A673 (cell line): Measurements from ENCODE around the gene CARM1. TPM values are rescaled to one million over a fixed set of nuclear protein-coding genes. Genes with fewer than 3 reads are reported as not detected.
A peak's percentile ranks its signal among the peaks of the same experiment; 100 is the strongest.

Source experiments
- BruUV-seq: library from RNA; stranded (reverse); fragments of 400-500 nt; replicated peaks from 2 replicates; lab custom pipeline; 2021; lab: Mats Ljungman, UMichigan
- CTCF ChIA-PET: fragments of 300-600 bp; sonication (Branson Sonifier 250); formaldehyde crosslinking; loops from one replicate; lab custom pipeline; 2022; ENCODE audit warnings: antibody characterized with exemption; lab: Charles Lee
- POLR2A ChIA-PET: fragments of 300-600 bp; sonication (Branson Sonifier 250); formaldehyde crosslinking; loops from one replicate; lab custom pipeline; 2022; ENCODE audit warnings: antibody characterized with exemption; ENCODE audit not compliant: low non-redundant PET; lab: Charles Lee
- DNase-seq: peaks from one replicate; pipeline ENCODE4 v3.0.0-alpha.2; 2015; ENCODE audit warnings: low spot score
- H3K27ac ChIP-seq: fragments of 200-600 bp; sonication (generic); 2 replicates; pipeline ENCODE4 v1.5.1; 2016; ENCODE audit warnings: mixed run types, low read depth, mild to moderate bottlenecking, mixed read lengths, antibody characterized with exemption, low read length; ENCODE audit not compliant: poor library complexity, severe bottlenecking
- H3K27me3 ChIP-seq: fragments of 200-600 bp; sonication (generic); replicated peaks from 2 replicates; pipeline ENCODE4 v1.6.1; 2017; ENCODE audit warnings: mixed run types, low read depth, mild to moderate bottlenecking, mixed read lengths, antibody characterized with exemption, low read length; ENCODE audit not compliant: insufficient read depth, poor library complexity
- H3K36me3 ChIP-seq: fragments of 200-600 bp; sonication (generic); 2 replicates; pipeline ENCODE4 v1.6.1; 2016; ENCODE audit warnings: mixed run types, mild to moderate bottlenecking, mixed read lengths, antibody characterized with exemption, low read length; ENCODE audit not compliant: insufficient read depth, poor library complexity, severe bottlenecking
- H3K4me1 ChIP-seq: fragments of 200-600 bp; sonication (generic); 2 replicates; pipeline ENCODE4 v1.6.1; 2017; ENCODE audit warnings: mixed run types, mild to moderate bottlenecking, mixed read lengths, antibody characterized with exemption, low read length; ENCODE audit not compliant: insufficient read depth, poor library complexity, severe bottlenecking
- H3K4me3 ChIP-seq: fragments of 200-600 bp; sonication (generic); 2 replicates; pipeline ENCODE4 v1.5.1; 2016; ENCODE audit warnings: low read depth, mixed run types, mild to moderate bottlenecking, mixed read lengths, low read length; ENCODE audit not compliant: poor library complexity, severe bottlenecking
- H3K9me3 ChIP-seq: fragments of 200-600 bp; sonication (generic); 2 replicates; pipeline ENCODE4 v1.6.1; 2016; ENCODE audit warnings: mixed run types, low read depth, mild to moderate bottlenecking, mixed read lengths, antibody characterized with exemption, low read length; ENCODE audit not compliant: poor library complexity, severe bottlenecking
- CTCF ChIP-seq: fragments of 300-800, 200-600 bp; sonication (generic); conservative IDR thresholded peaks from 2 replicates; pipeline ENCODE4 v1.5.1; 2017; ENCODE audit warnings: low read depth, mild to moderate bottlenecking, antibody characterized with exemption, low read length, moderate library complexity, mixed read lengths
- EZH2 ChIP-seq: fragments of 200-600 bp; sonication (generic); IDR thresholded peaks from 2 replicates; pipeline ENCODE4 v1.6.1; 2017; ENCODE audit warnings: borderline replicate concordance, low read depth, mild to moderate bottlenecking, mixed read lengths, antibody characterized with exemption, low read length; ENCODE audit not compliant: poor library complexity, severe bottlenecking
- intact Hi-C: fragments of 100-400 bp; cut with micrococcal nuclease; formaldehyde crosslinking; loops from one replicate; pipeline ENCODE4 v1.10.0; 2022; ENCODE audit not compliant: unreplicated experiment
- total RNA-seq: library from RNA; stranded (reverse); gene quantifications from 2 replicates; pipeline ENCODE4 v1.2.3, GENCODE V29; 2021

Gene CARM1
- total RNA-seq, 1 experiment from 2014 or later, result 78.7 TPM

GRCh38 chr19:10889880-10890279 is 18.5 kb downstream of the CARM1 start:
- POLR2A ChIA-PET, result interaction anchor here (0.7 kb wide), 1 partner anchor 52 kb away, joined by 12 read pairs; no protein-coding TSS in a partner anchor
- Histone ChIP-seq H3K36me3 (no peaks in the 10 kb centered on the region), H3K27me3 (no peaks in the 10 kb centered on the region), H3K4me3 (no peak overlapping the region), H3K9me3 (no peaks in the 10 kb centered on the region), H3K27ac (no peak overlapping the region), H3K4me1 (peaks cover 45% of the 10 kb centered on the region)
- no peak for DNase-seq
- CTCF ChIA-PET, result interaction anchor here (0.7 kb wide), 1 partner anchor 17 kb away, joined by 4 read pairs; no protein-coding TSS in a partner anchor
- intact Hi-C loops, result no loop called here
- BruUV-seq, result no TSS peak
- TF ChIP-seq CTCF (no peak), EZH2 (no peak)

GRCh38 chr19:10891405-10892086 is 20.2 kb downstream of the CARM1 start:
- CTCF ChIA-PET, result no interaction called here
- Histone ChIP-seq H3K9me3 (no peaks in the 10 kb centered on the region), H3K36me3 (no peaks in the 10 kb centered on the region), H3K27me3 (no peaks in the 10 kb centered on the region), H3K27ac (peak overlapping the region; percentile 42), H3K4me3 (no peak overlapping the region), H3K4me1 (peaks cover 29% of the 10 kb centered on the region)
- no peak for DNase-seq
- no TSS peak for BruUV-seq
- POLR2A ChIA-PET, result no interaction called here
- no peak for TF ChIP-seq CTCF
- TF ChIP-seq EZH2, result no peak
- intact Hi-C loops, result no loop called here

GRCh38 chr19:10892256-10892655 is 20.9 kb downstream of the CARM1 start:
- intact Hi-C loops, result no loop called here
- DNase-seq, result no peak
- H3K4me1 ChIP-seq, result peaks cover 27% of the 10 kb centered on the region
- H3K27ac ChIP-seq, result no peak overlapping the region
- ChIA-PET POLR2A (no interaction called here), CTCF (no interaction called here)
- TF ChIP-seq CTCF (no peak), EZH2 (no peak)
- H3K4me3 ChIP-seq, result no peak overlapping the region
- no peaks in the 10 kb centered on the region for H3K9me3 ChIP-seq
- no peaks in the 10 kb centered on the region for H3K36me3 ChIP-seq
- no peaks in the 10 kb centered on the region for H3K27me3 ChIP-seq
- no TSS peak for BruUV-seq
